Measurements from ENCODE around the gene CZIB. TPM values are rescaled to one million over a fixed set of nuclear protein-coding genes. Genes with fewer than 3 reads are reported as not detected.

CZIB gene
- 58.7 and 65.5 TPM in 2 replicates for total RNA-seq (2014; rRNA removed; shearing (Covaris generic))

GRCh38 chr1:53220171-53220961 lies at the start of gene CZIB:
Gene CZIB (minus strand): TSS chr1:53220634. CDS start chr1:53220575, 59 bp downstream.
- H3K4me3 ChIP-seq: peak within 1 kb of the TSS; percentile 87
- no peaks in the 10 kb centered on the region for H3K9me3 ChIP-seq (replicated peaks)
- peak; percentile 93 to 94 for DNase-seq
- 0 out of 2 replicates have a peak, but pooled peaks cover 2% of the 10 kb centered on the region for H3K36me3 ChIP-seq
- no peaks in the 10 kb centered on the region for H3K4me1 ChIP-seq
- no peaks in the 10 kb centered on the region for H3K27me3 ChIP-seq
- H3K27ac ChIP-seq: peak within 1 kb of the TSS; percentile 82

GRCh38 chr1:53270107-53270506 lies 49.7 kb upstream of the CZIB start:
- Histone ChIP-seq H3K27ac (no peak overlapping the region), H3K4me1 (no peaks in the 10 kb centered on the region), H3K4me3 (no peak overlapping the region), H3K27me3 (no peaks in the 10 kb centered on the region), H3K9me3 (replicated peaks) (no peaks in the 10 kb centered on the region), H3K36me3 (peaks cover 9% of the 10 kb centered on the region)
- DNase-seq: no peak

- H3K27ac ChIP-seq: no peak overlapping the region
- H3K4me1 ChIP-seq: no peaks in the 10 kb centered on the region
- peaks cover 16% of the 10 kb centered on the region for H3K36me3 ChIP-seq
- no peaks in the 10 kb centered on the region for H3K9me3 ChIP-seq (replicated peaks)
- no peak for DNase-seq
- H3K27me3 ChIP-seq: no peaks in the 10 kb centered on the region
- no peak overlapping the region for H3K4me3 ChIP-seq
These were observed 47.3 kb upstream of the CZIB start for GRCh38 chr1:53267761-53268160.

GRCh38 chr1:53266038-53266437 lies 45.6 kb upstream of the CZIB start:
- Histone ChIP-seq H3K36me3 (peaks cover 19% of the 10 kb centered on the region; the same call in 1 of the 2 replicates), H3K27ac (no peak overlapping the region), H3K4me3 (no peak overlapping the region), H3K9me3 (replicated peaks) (no peaks in the 10 kb centered on the region), H3K4me1 (no peaks in the 10 kb centered on the region), H3K27me3 (no peaks in the 10 kb centered on the region)
- peak in 1 of 2 experiments; percentile 49 for DNase-seq

GRCh38 chr1:53265581-53265980 lies 45.1 kb upstream of the CZIB start:
- no peak overlapping the region for H3K4me3 ChIP-seq
- no peaks in the 10 kb centered on the region for H3K27me3 ChIP-seq
- H3K27ac ChIP-seq: no peak overlapping the region
- H3K36me3 ChIP-seq: peaks cover 20% of the 10 kb centered on the region; the same call in 1 of the 2 replicates
- DNase-seq: no peak
- no peaks in the 10 kb centered on the region for H3K9me3 ChIP-seq (replicated peaks)
- no peaks in the 10 kb centered on the region for H3K4me1 ChIP-seq

- DNase-seq: no peak
- no peak overlapping the region for H3K4me3 ChIP-seq
- H3K36me3 ChIP-seq: peaks cover 21% of the 10 kb centered on the region; the same call in 1 of the 2 replicates
- no peak overlapping the region for H3K27ac ChIP-seq
- no peaks in the 10 kb centered on the region for H3K27me3 ChIP-seq
- H3K4me1 ChIP-seq: no peaks in the 10 kb centered on the region
- no peaks in the 10 kb centered on the region for H3K9me3 ChIP-seq (replicated peaks)
These were observed 43.6 kb upstream of the CZIB start for GRCh38 chr1:53264048-53264447.

GRCh38 chr1:53262000-53262399 lies 41.6 kb upstream of the CZIB start:
- no peaks in the 10 kb centered on the region for H3K9me3 ChIP-seq (replicated peaks)
- no peak overlapping the region for H3K4me3 ChIP-seq
- no peak for DNase-seq
- H3K36me3 ChIP-seq: peaks cover 21% of the 10 kb centered on the region; the same call in 1 of the 2 replicates
- H3K27ac ChIP-seq: no peak overlapping the region
- H3K27me3 ChIP-seq: no peaks in the 10 kb centered on the region
- H3K4me1 ChIP-seq: no peaks in the 10 kb centered on the region

GRCh38 chr1:53260631-53261247 lies 40.3 kb upstream of the CZIB start:
- H3K4me1 ChIP-seq: no peaks in the 10 kb centered on the region
- H3K36me3 ChIP-seq: peaks cover 21% of the 10 kb centered on the region; the same call in 1 of the 2 replicates
- H3K27ac ChIP-seq: no peak overlapping the region
- H3K4me3 ChIP-seq: no peak overlapping the region
- no peaks in the 10 kb centered on the region for H3K27me3 ChIP-seq
- no peaks in the 10 kb centered on the region for H3K9me3 ChIP-seq (replicated peaks)
- no peak for DNase-seq

GRCh38 chr1:53259932-53260331 lies 39.5 kb upstream of the CZIB start:
- DNase-seq: no peak
- Histone ChIP-seq H3K9me3 (replicated peaks) (no peaks in the 10 kb centered on the region), H3K4me1 (no peaks in the 10 kb centered on the region), H3K36me3 (peaks cover 21% of the 10 kb centered on the region; the same call in 1 of the 2 replicates), H3K27me3 (no peaks in the 10 kb centered on the region), H3K27ac (no peak overlapping the region), H3K4me3 (no peak overlapping the region)

GRCh38 chr1:53258216-53258615 lies 37.8 kb upstream of the CZIB start:
- DNase-seq: no peak
- H3K9me3 ChIP-seq (replicated peaks): no peaks in the 10 kb centered on the region
- no peak overlapping the region for H3K27ac ChIP-seq
- H3K4me1 ChIP-seq: no peaks in the 10 kb centered on the region
- H3K4me3 ChIP-seq: no peak overlapping the region
- no peaks in the 10 kb centered on the region for H3K27me3 ChIP-seq
- peaks cover 14% of the 10 kb centered on the region; the same call in 1 of the 2 replicates for H3K36me3 ChIP-seq

GRCh38 chr1:53257454-53258081 lies 37.1 kb upstream of the CZIB start:
- Histone ChIP-seq H3K27me3 (no peaks in the 10 kb centered on the region), H3K4me3 (no peak overlapping the region), H3K36me3 (peaks cover 14% of the 10 kb centered on the region; the same call in 1 of the 2 replicates), H3K9me3 (replicated peaks) (no peaks in the 10 kb centered on the region), H3K4me1 (no peaks in the 10 kb centered on the region), H3K27ac (no peak overlapping the region)
- no peak for DNase-seq

- Histone ChIP-seq H3K9me3 (replicated peaks) (no peaks in the 10 kb centered on the region), H3K36me3 (peaks cover 13% of the 10 kb centered on the region; the same call in 1 of the 2 replicates), H3K27me3 (no peaks in the 10 kb centered on the region), H3K4me1 (no peaks in the 10 kb centered on the region), H3K4me3 (no peak overlapping the region), H3K27ac (no peak overlapping the region)
- DNase-seq: no peak
These were observed 36.3 kb upstream of the CZIB start for GRCh38 chr1:53256511-53257453.

- Histone ChIP-seq H3K4me3 (no peak overlapping the region), H3K4me1 (no peaks in the 10 kb centered on the region), H3K36me3 (peaks cover 3% of the 10 kb centered on the region; the same call in 1 of the 2 replicates), H3K27me3 (no peaks in the 10 kb centered on the region), H3K27ac (no peak overlapping the region), H3K9me3 (replicated peaks) (no peaks in the 10 kb centered on the region)
- DNase-seq: no peak
These were observed 34.6 kb upstream of the CZIB start for GRCh38 chr1:53255031-53255430.

GRCh38 chr1:53254011-53254640 lies 33.7 kb upstream of the CZIB start:
- peaks cover 3% of the 10 kb centered on the region; the same call in 1 of the 2 replicates for H3K36me3 ChIP-seq
- H3K4me3 ChIP-seq: no peak overlapping the region
- H3K27me3 ChIP-seq: no peaks in the 10 kb centered on the region
- no peak for DNase-seq
- no peak overlapping the region for H3K27ac ChIP-seq
- H3K9me3 ChIP-seq (replicated peaks): no peaks in the 10 kb centered on the region
- no peaks in the 10 kb centered on the region for H3K4me1 ChIP-seq
